Endothelial cell of umbilical vein (primary cell): ENCODE measurements around the gene PPP2R2C.

Experiments
- CTCF ChIP-seq, 2 donors: IDR thresholded peaks; 1 replicate in 1 of 2; 2 replicates in 1 of 2; pipeline ENCODE4 v1.5.1; 2011; ENCODE audit warnings: low read length in 2 of 2, mild to moderate bottlenecking in 2 of 2, moderate library complexity in 2 of 2, control low read depth in 1 of 2, inconsistent platforms in 1 of 2, low read depth in 1 of 2; ENCODE audit not compliant: insufficient read depth in 1 of 2; ENCODE audit errors: extremely low read depth in 1 of 2
- EZH2 ChIP-seq: IDR thresholded peaks from 2 replicates; pipeline ENCODE4 v1.6.1; 2012; ENCODE audit warnings: borderline replicate concordance, low read depth, mild to moderate bottlenecking, moderate library complexity, low read length, inconsistent platforms; ENCODE audit not compliant: severe bottlenecking
- POLR2A ChIP-seq: IDR thresholded peaks from 2 replicates; pipeline ENCODE4 v1.6.1; 2012; ENCODE audit warnings: low read depth, mild to moderate bottlenecking, control low read depth, low read length
- POLR2AphosphoS5 ChIP-seq: IDR thresholded peaks from 2 replicates; pipeline ENCODE4 v1.6.1; 2012; ENCODE audit warnings: low read depth, mild to moderate bottlenecking, control low read depth, low read length, moderate library complexity; ENCODE audit not compliant: insufficient read depth

- TF ChIP-seq EZH2, result no peak
- no peak for TF ChIP-seq CTCF (IDR thresholded peaks at IDR 0.05; ENCODE audit: extremely low read depth in 1 of 2, insufficient read depth in 1 of 2, low read depth in 1 of 2, low read length in 2 of 2)
- no peak for TF ChIP-seq POLR2A
- TF ChIP-seq POLR2AphosphoS5, result no peak
Measured at GRCh38 chr4:6383009-6383404, 89.4 kb downstream of the PPP2R2C start.
